ENCODE results near the gene STX8.

The STX8 gene

GRCh38 chr17:9253308-9253707 lies 322.3 kb downstream of the STX8 start:
- H3K36me3 ChIP-seq (ENCODE audit: control insufficient read depth in 2 of 2, insufficient read depth in 2 of 2, low read length in 2 of 2) = peaks cover 3 to 5% of the 10 kb centered on the region in 2 donors
- no peak overlapping the region for H3K9ac ChIP-seq (ENCODE audit: low read depth in 1 of 2, low read length in 2 of 2)
- H3K4me1 ChIP-seq (ENCODE audit: control insufficient read depth in 2 of 2, insufficient read depth in 2 of 2, low read length in 2 of 2) = peaks cover 12 to 13% of the 10 kb centered on the region in 2 donors
- no peak overlapping the region for H3K27ac ChIP-seq (ENCODE audit: low read depth in 2 of 2, low read length in 2 of 2)
- no peak overlapping the region for H3K4me3 ChIP-seq (ENCODE audit: low read length in 2 of 2)
- H3K9me3 ChIP-seq (ENCODE audit: control insufficient read depth in 2 of 2, low read length in 2 of 2) = no peaks in the 10 kb centered on the region
- H3K27me3 ChIP-seq (ENCODE audit: control insufficient read depth in 2 of 2, insufficient read depth in 2 of 2, low read length in 2 of 2) = no peaks in the 10 kb centered on the region

GRCh38 chr17:9251273-9251672 lies 324.3 kb downstream of the STX8 start:
- H3K4me3 ChIP-seq (ENCODE audit: low read length in 2 of 2) = no peak overlapping the region
- H3K4me1 ChIP-seq (ENCODE audit: control insufficient read depth in 2 of 2, insufficient read depth in 2 of 2, low read length in 2 of 2) = no peaks in the 10 kb centered on the region
- H3K9ac ChIP-seq (ENCODE audit: low read depth in 1 of 2, low read length in 2 of 2) = no peak overlapping the region
- no peaks in the 10 kb centered on the region for H3K27me3 ChIP-seq (ENCODE audit: control insufficient read depth in 2 of 2, insufficient read depth in 2 of 2, low read length in 2 of 2)
- peaks cover 3 to 5% of the 10 kb centered on the region in 2 donors for H3K36me3 ChIP-seq (ENCODE audit: control insufficient read depth in 2 of 2, insufficient read depth in 2 of 2, low read length in 2 of 2)
- H3K9me3 ChIP-seq (ENCODE audit: control insufficient read depth in 2 of 2, low read length in 2 of 2) = no peaks in the 10 kb centered on the region
- H3K27ac ChIP-seq (ENCODE audit: low read depth in 2 of 2, low read length in 2 of 2) = no peak overlapping the region

DNA sequence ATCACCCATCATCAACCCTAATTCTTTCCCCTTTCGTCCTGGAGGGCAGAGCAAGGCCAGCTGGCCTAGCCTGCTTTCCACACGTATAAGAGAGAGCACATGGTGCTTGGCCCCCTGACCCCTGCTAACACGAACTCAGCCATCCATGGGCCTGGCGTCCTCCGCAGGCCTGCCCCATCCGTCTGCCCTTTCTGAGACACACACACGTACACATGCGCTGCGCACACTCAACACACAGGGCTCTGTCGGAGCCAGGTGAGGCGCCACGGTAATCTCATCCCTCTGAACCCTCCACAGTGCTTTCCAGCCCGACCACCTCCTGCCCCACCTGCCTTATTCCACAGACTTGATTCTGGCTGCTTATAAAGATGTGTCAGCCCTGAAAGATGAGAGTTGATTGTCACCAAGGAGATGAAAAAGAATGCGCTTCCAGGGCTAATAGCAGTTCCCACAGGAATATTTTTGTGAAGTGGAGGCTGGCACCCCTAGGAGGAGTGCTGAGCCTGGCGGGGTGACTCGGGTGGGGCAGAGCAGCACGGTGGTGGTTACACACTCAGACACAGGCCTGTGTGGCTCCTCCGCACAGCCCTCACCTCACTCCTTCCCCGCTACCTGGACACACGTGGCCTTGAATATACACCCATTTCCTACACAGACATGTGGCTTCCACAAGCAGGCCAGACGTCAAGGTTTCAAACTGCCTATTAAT lies 326.2 kb downstream of the STX8 start:
- Histone ChIP-seq H3K27me3 (ENCODE audit: control insufficient read depth in 2 of 2, insufficient read depth in 2 of 2, low read length in 2 of 2) (no peaks in the 10 kb centered on the region), H3K9me3 (ENCODE audit: control insufficient read depth in 2 of 2, low read length in 2 of 2) (no peaks in the 10 kb centered on the region), H3K27ac (ENCODE audit: low read depth in 2 of 2, low read length in 2 of 2) (no peak overlapping the region), H3K36me3 (ENCODE audit: control insufficient read depth in 2 of 2, insufficient read depth in 2 of 2, low read length in 2 of 2) (peaks cover 3 to 5% of the 10 kb centered on the region in 2 donors), H3K9ac (ENCODE audit: low read depth in 1 of 2, low read length in 2 of 2) (no peak overlapping the region), H3K4me3 (ENCODE audit: low read length in 2 of 2) (no peak overlapping the region), H3K4me1 (ENCODE audit: control insufficient read depth in 2 of 2, insufficient read depth in 2 of 2, low read length in 2 of 2) (peaks cover 0 to 5% of the 10 kb centered on the region in 2 donors)

DNA sequence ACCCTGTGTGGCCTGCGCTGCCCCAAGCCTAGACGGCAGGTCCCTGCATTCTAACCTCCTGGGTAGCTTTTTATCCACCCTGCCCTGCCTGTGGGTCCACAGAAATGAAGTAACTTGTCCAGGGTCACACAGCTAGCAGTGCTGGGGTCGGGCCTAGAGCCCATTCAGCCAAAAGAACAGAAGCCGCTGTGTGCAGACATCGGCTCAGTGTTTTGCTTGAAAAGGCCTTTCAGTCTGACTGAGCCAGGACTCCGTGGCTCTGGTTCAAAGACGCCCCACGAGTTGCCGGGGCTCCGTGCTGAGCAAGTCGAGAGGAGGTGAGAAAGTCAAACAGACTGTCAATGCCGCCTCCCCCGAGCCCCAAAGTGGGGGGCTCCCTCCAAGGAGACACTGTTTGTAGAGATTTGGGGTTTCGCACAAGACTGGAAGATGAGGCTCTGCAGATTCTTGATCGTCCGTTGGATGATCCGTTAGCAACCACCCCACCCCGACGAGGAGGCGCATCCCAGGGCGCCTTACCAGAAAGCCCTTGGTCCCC lies 328.1 kb downstream of the STX8 start:
- Histone ChIP-seq H3K4me1 (ENCODE audit: control insufficient read depth in 2 of 2, insufficient read depth in 2 of 2, low read length in 2 of 2) (peaks cover 0 to 9% of the 10 kb centered on the region in 2 donors), H3K4me3 (ENCODE audit: low read length in 2 of 2) (no peak overlapping the region), H3K36me3 (ENCODE audit: control insufficient read depth in 2 of 2, insufficient read depth in 2 of 2, low read length in 2 of 2) (peaks cover 3 to 5% of the 10 kb centered on the region in 2 donors), H3K27me3 (ENCODE audit: control insufficient read depth in 2 of 2, insufficient read depth in 2 of 2, low read length in 2 of 2) (no peaks in the 10 kb centered on the region), H3K27ac (ENCODE audit: low read depth in 2 of 2, low read length in 2 of 2) (no peak overlapping the region), H3K9ac (ENCODE audit: low read depth in 1 of 2, low read length in 2 of 2) (no peak overlapping the region), H3K9me3 (ENCODE audit: control insufficient read depth in 2 of 2, low read length in 2 of 2) (no peaks in the 10 kb centered on the region)

GRCh38 chr17:9244066-9245052 lies 331.3 kb downstream of the STX8 start:
- Histone ChIP-seq H3K4me1 (ENCODE audit: control insufficient read depth in 2 of 2, insufficient read depth in 2 of 2, low read length in 2 of 2) (peaks cover 17 to 32% of the 10 kb centered on the region in 2 donors), H3K9ac (ENCODE audit: low read depth in 1 of 2, low read length in 2 of 2) (no peak overlapping the region), H3K27me3 (ENCODE audit: control insufficient read depth in 2 of 2, insufficient read depth in 2 of 2, low read length in 2 of 2) (no peaks in the 10 kb centered on the region), H3K27ac (ENCODE audit: low read depth in 2 of 2, low read length in 2 of 2) (peak overlapping the region; percentile 70 to 75), H3K9me3 (ENCODE audit: control insufficient read depth in 2 of 2, low read length in 2 of 2) (no peaks in the 10 kb centered on the region), H3K4me3 (ENCODE audit: low read length in 2 of 2) (no peak overlapping the region), H3K36me3 (ENCODE audit: control insufficient read depth in 2 of 2, insufficient read depth in 2 of 2, low read length in 2 of 2) (peaks cover 3 to 5% of the 10 kb centered on the region in 2 donors)

DNA sequence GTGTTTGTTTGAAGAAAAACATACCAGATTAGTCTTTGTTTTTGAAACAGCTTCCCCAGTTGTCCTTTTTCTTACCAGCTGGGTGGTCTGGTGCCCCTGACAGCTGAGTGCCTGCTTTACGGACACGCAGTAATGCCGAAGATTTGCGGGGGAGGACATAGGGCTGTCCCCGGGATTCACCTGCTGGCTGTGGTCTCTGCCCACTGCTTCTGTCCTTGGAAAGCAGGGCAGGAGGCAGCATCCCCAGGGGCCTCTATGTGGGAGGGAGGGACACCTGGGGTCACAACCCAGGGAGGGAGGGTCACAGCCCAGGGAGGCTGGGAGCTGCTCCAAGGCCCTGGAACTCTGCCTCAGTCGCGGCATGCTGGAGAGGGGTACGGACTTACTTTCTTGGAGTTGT lies 332.6 kb downstream of the STX8 start:
- peak overlapping the region; percentile 21 to 38 for H3K27ac ChIP-seq (ENCODE audit: low read depth in 2 of 2, low read length in 2 of 2)
- H3K9ac ChIP-seq (ENCODE audit: low read depth in 1 of 2, low read length in 2 of 2) = no peak overlapping the region
- H3K27me3 ChIP-seq (ENCODE audit: control insufficient read depth in 2 of 2, insufficient read depth in 2 of 2, low read length in 2 of 2) = no peaks in the 10 kb centered on the region
- no peaks in the 10 kb centered on the region for H3K9me3 ChIP-seq (ENCODE audit: control insufficient read depth in 2 of 2, low read length in 2 of 2)
- no peak overlapping the region for H3K4me3 ChIP-seq (ENCODE audit: low read length in 2 of 2)
- peaks cover 22 to 37% of the 10 kb centered on the region in 2 donors for H3K4me1 ChIP-seq (ENCODE audit: control insufficient read depth in 2 of 2, insufficient read depth in 2 of 2, low read length in 2 of 2)
- H3K36me3 ChIP-seq (ENCODE audit: control insufficient read depth in 2 of 2, insufficient read depth in 2 of 2, low read length in 2 of 2) = no peaks in the 10 kb centered on the region

- Histone ChIP-seq H3K4me1 (ENCODE audit: control insufficient read depth in 2 of 2, insufficient read depth in 2 of 2, low read length in 2 of 2) (peaks cover 22 to 37% of the 10 kb centered on the region in 2 donors), H3K27me3 (ENCODE audit: control insufficient read depth in 2 of 2, insufficient read depth in 2 of 2, low read length in 2 of 2) (no peaks in the 10 kb centered on the region), H3K36me3 (ENCODE audit: control insufficient read depth in 2 of 2, insufficient read depth in 2 of 2, low read length in 2 of 2) (no peaks in the 10 kb centered on the region), H3K4me3 (ENCODE audit: low read length in 2 of 2) (no peak overlapping the region), H3K9me3 (ENCODE audit: control insufficient read depth in 2 of 2, low read length in 2 of 2) (no peaks in the 10 kb centered on the region), H3K9ac (ENCODE audit: low read depth in 1 of 2, low read length in 2 of 2) (no peak overlapping the region), H3K27ac (ENCODE audit: low read depth in 2 of 2, low read length in 2 of 2) (peak overlapping the region; percentile 90 to 95)
Measured at GRCh38 chr17:9242497-9242881, 333.1 kb downstream of the STX8 start.

DNA sequence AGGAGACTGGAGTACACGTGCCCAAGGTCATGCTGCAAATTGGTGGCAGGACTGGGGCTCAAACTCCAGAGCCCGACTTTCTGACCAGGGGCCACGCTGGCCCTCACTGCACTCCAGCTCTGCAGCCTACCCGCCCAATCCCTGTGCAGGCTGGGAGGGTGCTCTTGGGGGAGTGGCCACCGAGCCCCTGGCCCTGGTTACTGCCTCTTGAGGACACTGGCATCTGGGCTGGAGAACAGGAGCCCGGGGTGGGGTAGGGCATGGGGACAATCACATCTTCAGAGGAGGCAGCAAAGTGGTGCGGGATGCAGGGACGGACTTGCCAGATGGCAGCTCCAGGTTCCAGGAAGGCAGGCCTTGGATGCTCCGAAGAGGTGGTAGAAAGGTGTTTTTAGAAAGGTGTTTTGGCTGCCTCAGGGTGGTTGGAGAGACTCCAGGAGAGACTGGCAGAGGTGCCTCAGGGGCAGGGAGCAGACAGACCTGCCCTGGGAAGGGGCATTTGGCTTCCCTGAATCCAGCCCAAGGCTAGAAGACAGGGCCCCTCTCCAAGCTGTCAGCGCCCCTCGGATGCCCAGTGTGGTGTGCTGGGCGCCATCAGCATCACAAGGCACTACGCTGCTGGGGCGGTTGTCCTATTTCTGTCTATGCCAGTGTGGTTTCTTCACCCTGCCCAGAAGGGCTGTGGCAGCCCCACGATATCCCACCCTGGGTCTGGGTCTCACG lies 333.7 kb downstream of the STX8 start:
- Histone ChIP-seq H3K36me3 (ENCODE audit: control insufficient read depth in 2 of 2, insufficient read depth in 2 of 2, low read length in 2 of 2) (no peaks in the 10 kb centered on the region), H3K9ac (ENCODE audit: low read depth in 1 of 2, low read length in 2 of 2) (no peak overlapping the region), H3K27me3 (ENCODE audit: control insufficient read depth in 2 of 2, insufficient read depth in 2 of 2, low read length in 2 of 2) (no peaks in the 10 kb centered on the region), H3K27ac (ENCODE audit: low read depth in 2 of 2, low read length in 2 of 2) (peak overlapping the region; percentile 90 to 95), H3K4me1 (ENCODE audit: control insufficient read depth in 2 of 2, insufficient read depth in 2 of 2, low read length in 2 of 2) (peaks cover 22 to 37% of the 10 kb centered on the region in 2 donors), H3K4me3 (ENCODE audit: low read length in 2 of 2) (no peak overlapping the region), H3K9me3 (ENCODE audit: control insufficient read depth in 2 of 2, low read length in 2 of 2) (no peaks in the 10 kb centered on the region)

DNA sequence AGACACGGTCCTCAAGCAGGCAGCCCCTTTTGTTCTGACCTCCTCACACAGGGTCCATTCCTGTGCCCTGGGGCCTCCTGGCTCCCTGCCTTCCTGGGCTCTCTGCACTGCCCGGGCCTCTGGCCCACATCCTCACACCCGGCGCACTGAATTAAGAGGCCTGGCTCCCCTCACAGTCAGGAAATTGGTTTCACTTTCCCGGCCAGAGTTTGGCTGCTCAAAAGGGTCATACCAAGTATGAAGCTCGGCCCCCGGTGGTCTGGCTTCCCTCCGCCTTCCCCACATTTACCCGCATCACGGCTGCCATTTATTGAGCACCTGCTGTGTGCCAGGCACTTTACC lies 334.3 kb downstream of the STX8 start:
- Histone ChIP-seq H3K27ac (ENCODE audit: low read depth in 2 of 2, low read length in 2 of 2) (peak overlapping the region; percentile 90 to 95), H3K9me3 (ENCODE audit: control insufficient read depth in 2 of 2, low read length in 2 of 2) (no peaks in the 10 kb centered on the region), H3K4me1 (ENCODE audit: control insufficient read depth in 2 of 2, insufficient read depth in 2 of 2, low read length in 2 of 2) (peaks cover 22 to 37% of the 10 kb centered on the region in 2 donors), H3K4me3 (ENCODE audit: low read length in 2 of 2) (no peak overlapping the region), H3K36me3 (ENCODE audit: control insufficient read depth in 2 of 2, insufficient read depth in 2 of 2, low read length in 2 of 2) (no peaks in the 10 kb centered on the region), H3K27me3 (ENCODE audit: control insufficient read depth in 2 of 2, insufficient read depth in 2 of 2, low read length in 2 of 2) (no peaks in the 10 kb centered on the region), H3K9ac (ENCODE audit: low read depth in 1 of 2, low read length in 2 of 2) (peak overlapping the region; percentile 47 to 86)

All from mucosa of rectum (tissue), 2 donors.